ENCODE measurements around the gene TCP11L1.

Gene TCP11L1, protein sequence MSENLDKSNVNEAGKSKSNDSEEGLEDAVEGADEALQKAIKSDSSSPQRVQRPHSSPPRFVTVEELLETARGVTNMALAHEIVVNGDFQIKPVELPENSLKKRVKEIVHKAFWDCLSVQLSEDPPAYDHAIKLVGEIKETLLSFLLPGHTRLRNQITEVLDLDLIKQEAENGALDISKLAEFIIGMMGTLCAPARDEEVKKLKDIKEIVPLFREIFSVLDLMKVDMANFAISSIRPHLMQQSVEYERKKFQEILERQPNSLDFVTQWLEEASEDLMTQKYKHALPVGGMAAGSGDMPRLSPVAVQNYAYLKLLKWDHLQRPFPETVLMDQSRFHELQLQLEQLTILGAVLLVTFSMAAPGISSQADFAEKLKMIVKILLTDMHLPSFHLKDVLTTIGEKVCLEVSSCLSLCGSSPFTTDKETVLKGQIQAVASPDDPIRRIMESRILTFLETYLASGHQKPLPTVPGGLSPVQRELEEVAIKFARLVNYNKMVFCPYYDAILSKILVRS

GRCh38 chr11:33039274-33040032 is at the start of gene TCP11L1:
TSS of gene TCP11L1 (plus strand) at chr11:33039572. CDS start at chr11:33043774, 4,202 bp downstream.
- peak; percentile 66 to 78 for DNase-seq (ENCODE audit: low read depth in 2 of 2)

DNA sequence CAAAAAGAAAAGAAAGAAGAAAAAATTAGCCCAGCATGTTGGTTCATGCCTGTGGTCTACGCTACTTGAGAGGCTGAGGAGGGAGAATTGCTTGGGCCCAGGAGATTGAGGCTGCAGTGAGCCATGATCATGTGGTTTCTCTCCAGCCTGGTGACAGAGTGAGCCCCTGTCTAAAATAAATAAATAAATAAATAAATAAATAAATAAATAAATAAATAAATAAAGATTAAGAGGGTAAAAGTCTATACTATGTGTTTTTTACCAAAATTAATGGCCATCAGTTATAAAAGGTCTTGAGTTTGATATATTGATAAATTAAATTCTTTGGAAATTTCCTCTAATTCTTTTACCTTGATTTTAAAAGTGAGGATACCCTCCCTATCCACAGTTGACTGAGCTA is 48.9 kb upstream of the TCP11L1 start:
- no peak for DNase-seq (ENCODE audit: low read depth in 2 of 2)

DNA sequence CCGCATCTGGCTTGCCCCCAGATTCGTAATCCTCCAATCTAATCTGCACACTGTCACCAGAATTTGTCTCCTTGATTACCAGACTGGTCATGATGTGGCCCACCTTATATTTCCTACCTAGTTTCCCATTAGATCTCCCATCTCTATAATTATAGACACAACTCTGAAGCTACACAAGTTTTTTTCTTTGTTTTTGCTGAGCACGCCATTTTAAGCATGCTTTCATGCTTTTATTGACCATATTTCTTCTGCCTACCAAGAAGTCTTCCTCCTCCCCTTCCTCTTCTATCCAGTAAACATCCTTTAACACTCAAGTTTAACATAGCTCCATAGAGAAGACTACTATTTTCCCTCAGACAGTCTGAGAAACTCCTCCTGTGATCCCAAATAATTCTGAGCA is 47.9 kb upstream of the TCP11L1 start:
- no peak for DNase-seq (ENCODE audit: low read depth in 2 of 2)

DNA sequence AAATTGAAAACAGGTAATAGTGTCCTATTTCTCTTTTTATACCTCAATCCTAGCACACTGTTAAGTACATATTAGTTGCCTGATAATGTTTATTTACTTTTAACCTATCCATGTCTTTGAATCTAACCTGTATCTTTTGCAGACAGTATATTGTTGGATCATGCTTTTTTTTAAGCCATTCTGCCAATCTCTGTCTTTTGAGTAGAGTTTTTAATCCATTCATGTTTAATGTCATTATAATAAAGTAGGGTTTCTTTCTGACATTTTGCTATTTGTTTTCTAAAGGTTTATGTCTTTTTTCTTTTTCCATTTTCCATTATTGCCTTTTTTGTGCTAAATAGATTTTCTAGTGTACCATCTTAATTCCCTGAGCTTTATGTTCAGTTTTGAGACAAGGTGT is 47.5 kb upstream of the TCP11L1 start:
- no peak for DNase-seq (ENCODE audit: low read depth in 2 of 2)

- DNase-seq (ENCODE audit: low read depth in 2 of 2), result no peak
These were observed 39.2 kb upstream of the TCP11L1 start for GRCh38 chr11:33000181-33000580.

DNA sequence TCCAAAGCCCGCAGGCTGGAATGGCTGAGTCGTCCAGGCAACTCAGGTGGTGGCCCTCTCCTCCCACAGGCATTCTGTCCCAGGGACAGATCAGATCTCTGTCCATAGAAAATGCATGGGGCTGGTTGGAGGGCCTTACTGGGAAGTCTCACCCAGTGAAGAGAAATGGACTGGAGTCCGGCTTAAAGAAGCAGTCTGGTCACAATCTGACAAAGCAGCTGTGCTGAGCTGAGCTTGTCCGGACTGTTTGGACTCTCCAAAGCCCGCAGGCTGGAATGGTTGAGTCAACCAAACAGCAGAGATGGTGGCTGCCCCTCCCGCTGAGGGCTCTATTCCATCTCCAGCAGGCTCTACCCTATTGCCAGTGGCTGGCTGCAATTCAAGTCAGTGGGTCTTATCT is 38.1 kb upstream of the TCP11L1 start:
- DNase-seq (ENCODE audit: low read depth in 2 of 2), result no peak

DNA sequence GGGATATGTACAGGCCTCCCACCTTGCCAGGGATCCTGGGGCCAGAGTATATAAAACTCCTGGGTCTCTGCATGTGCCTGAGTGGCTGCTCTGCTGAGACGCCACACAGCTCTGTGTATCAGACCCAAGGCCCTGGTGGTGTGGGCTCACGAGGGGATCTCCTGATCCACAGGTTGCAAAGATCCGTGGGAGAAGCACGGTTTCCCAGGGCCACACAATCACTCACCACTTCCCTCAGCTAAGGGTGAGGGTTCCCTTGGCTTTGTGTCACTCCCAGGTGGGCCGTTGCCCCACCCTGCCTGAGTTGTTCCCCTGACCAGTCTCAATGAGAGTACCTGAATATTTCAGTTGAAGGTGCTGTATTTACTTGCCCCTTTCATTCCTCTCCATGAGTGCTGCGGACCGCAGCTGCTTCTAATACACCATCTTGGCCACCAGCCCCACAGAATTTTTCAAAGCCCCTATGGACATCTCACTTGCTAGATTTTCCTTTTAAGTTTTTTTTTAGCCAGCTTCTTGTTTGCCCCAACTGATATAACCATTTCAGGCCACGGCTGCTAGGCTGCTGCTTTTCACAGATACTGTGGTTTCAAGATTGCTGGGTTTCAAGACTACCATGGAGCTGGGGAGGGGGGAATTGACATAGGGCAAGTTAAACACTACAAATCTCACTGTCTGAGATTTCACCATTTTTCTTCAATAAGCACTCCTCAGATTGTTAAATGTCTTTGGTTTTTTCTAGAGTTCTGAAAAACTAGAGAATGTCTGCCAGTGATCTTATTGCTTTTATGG is 37.4 kb upstream of the TCP11L1 start:
- no peak for DNase-seq (ENCODE audit: low read depth in 2 of 2)

GRCh38 chr11:33005175-33005574 is 34.2 kb upstream of the TCP11L1 start:
- no peak for DNase-seq (ENCODE audit: low read depth in 2 of 2)

DNA sequence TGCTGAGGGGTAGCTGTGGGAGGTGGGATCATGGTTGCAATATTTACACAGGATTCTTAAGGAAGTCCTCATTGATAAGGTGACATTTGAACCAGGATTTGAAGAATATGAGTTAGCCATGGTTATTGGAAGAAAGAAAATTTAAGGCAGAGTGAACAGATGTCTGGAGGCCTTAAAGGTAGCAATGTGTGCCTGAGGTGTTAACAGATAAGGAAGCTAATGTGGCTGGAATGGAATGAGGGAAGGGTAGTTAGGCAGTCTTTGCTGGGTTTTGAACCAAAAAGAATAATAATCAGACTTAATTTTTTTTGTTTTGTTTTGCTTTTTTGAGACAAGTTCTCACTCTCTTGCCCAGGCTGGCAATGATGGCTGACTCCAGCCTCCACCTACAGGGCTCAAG is 33.4 kb upstream of the TCP11L1 start:
- DNase-seq (ENCODE audit: low read depth in 2 of 2), result no peak

DNA sequence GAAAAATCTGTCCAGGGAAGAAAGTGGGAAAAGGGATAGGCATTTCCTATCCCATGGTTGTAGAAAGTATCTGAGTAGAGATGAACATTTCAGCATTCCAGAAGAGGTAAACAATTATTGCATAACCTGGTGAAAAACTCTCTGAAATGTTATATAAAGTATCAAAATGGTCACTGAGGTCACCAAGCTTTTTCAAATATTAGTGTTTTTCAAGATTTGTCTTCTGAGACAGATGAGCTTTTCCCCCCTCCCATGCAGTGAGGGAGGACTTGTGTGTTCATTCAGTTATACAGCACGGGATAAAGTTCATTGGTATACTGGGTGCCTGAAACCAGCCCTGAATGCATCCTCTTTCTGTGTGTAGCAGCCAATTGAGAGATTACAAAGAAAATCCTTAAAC is 25.6 kb upstream of the TCP11L1 start:
- no peak for DNase-seq (ENCODE audit: low read depth in 2 of 2)

- DNase-seq (ENCODE audit: low read depth in 2 of 2), result peak; percentile 44 to 70
These were observed 23.5 kb upstream of the TCP11L1 start, which contains the start of gene DEPDC7 for GRCh38 chr11:33015621-33016551. TSS of gene DEPDC7 (plus strand) at chr11:33015878. CDS start at chr11:33015956, 78 bp downstream.

GRCh38 chr11:33016654-33017053 is 22.7 kb upstream of the TCP11L1 start:
- DNase-seq (ENCODE audit: low read depth in 2 of 2), result no peak

GRCh38 chr11:33017478-33017877 is 21.9 kb upstream of the TCP11L1 start:
- DNase-seq (ENCODE audit: low read depth in 2 of 2), result no peak

- no peak for DNase-seq (ENCODE audit: low read depth in 2 of 2)
These were observed 21.4 kb upstream of the TCP11L1 start for GRCh38 chr11:33017965-33018364.

DNA sequence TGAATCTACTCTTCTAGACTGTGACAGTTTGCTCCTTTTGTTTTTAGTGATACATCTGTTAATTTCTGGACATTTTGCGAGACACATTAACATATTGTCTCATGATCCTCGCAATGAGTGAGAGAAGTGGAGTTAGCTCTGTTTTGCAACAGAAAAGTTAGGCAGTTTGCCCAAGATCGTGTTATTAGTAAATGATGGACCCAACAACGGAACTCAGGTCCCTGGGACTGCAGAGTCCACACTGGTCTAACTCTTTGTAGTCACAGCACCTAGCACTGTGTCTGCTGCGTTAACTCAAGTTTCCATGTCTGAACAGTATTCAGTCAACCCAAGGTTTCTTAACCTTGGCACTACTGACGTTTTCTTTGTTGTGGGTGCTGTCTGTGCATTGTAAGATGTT is 20.5 kb upstream of the TCP11L1 start:
- no peak for DNase-seq (ENCODE audit: low read depth in 2 of 2)

DNA sequence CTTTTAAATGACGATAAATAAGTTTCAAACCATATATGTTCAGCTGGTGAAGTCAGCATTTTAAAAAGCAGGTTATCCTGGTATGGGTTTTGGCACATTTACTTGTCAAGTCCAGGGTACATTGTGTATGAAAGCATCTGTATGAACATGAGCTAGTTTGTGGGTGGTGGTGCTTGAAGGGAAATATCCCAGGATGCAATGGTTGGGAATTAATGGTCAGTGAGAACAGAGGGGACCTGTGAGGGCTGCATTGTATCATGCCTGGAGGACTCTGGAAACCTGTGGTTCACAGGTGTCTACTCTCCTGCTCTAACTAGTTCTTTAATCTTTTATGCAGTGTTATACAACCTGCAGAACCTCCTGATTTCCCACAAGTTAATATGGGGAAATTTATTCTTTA is 17.9 kb upstream of the TCP11L1 start:
- no peak for DNase-seq (ENCODE audit: low read depth in 2 of 2)

DNA sequence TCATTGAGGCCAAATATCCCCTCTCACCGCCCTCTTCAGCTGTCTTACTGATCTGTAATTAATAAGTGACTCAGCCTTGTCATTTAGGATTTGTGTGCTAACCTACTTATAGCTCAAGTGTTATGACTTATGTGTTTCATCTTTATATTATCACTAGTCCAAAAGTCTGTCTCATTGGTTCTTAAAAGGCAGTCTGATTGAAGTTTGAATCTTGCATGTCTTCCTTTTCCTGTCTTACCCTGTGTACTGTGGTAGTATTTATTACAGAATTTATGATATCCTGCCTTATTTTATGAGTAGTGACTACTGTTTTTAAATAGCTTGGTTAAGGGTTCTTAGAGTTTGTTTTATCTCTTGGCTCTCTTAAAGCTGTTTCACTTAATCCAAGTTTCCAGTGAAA is 17.4 kb upstream of the TCP11L1 start:
- no peak for DNase-seq (ENCODE audit: low read depth in 2 of 2)

DNA sequence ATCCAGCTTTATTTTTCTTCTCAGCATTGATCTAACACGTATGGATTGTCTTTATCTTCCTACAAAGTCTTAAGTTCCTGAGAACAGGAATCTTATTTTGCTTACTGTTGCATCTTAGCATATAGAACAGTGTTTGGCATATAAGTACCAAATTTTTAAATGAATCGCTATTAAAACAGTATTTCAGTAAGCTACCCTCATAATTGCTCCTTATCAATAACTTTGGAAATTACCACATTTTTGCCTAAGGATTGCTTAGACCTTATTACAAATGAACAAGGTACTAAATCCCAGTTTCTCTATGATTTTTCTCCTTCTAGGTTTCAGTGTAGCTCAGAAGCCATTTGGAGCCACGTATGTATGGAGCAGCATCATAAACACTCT is 14.0 kb upstream of the TCP11L1 start:
- no peak for DNase-seq (ENCODE audit: low read depth in 2 of 2)

- DNase-seq (ENCODE audit: low read depth in 2 of 2), result no peak
These were observed 12.1 kb upstream of the TCP11L1 start for GRCh38 chr11:33027233-33027632.

DNA sequence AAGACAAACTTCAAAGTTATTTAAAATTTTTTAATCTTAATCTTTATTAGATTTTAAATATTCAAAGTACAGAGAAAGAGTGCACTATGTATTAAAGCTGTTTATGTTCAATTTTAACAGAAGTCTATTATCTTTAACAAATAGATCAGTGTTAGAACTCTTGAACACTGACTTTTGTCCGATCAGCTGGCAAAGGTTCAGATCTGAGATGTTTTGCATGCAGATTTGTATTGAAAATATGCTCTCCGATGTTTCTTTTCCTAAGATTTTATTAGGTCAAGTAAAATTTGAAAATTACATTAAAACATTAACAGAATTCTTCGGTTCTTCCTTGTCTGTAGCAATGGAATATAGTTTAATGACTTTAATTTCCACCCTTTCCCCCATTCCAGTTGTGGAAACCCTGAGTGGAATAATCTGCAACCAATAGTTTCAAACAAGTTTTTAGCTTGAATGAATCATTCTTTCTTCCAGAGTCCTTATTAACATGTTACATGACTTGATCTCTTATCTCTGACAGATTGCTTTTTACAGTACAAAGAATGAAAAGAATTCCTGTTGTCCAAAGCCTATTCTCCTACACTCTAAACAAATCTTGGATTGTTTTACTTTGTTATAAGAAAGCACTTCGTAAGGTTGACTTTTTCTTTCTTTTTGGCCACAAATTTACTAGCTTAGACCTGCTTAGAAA is 11.4 kb upstream of the TCP11L1 start:
- DNase-seq (ENCODE audit: low read depth in 2 of 2), result no peak
